GM18526 (cell line): Measurements from ENCODE around the gene COPS8.

Experiments used
- POLR2A ChIP-seq: IDR thresholded peaks from 3 replicates; pipeline ENCODE4 v1.6.1; 2011; ENCODE audit not compliant: insufficient read length; ENCODE audit errors: extremely low read depth

The COPS8 gene

DNA sequence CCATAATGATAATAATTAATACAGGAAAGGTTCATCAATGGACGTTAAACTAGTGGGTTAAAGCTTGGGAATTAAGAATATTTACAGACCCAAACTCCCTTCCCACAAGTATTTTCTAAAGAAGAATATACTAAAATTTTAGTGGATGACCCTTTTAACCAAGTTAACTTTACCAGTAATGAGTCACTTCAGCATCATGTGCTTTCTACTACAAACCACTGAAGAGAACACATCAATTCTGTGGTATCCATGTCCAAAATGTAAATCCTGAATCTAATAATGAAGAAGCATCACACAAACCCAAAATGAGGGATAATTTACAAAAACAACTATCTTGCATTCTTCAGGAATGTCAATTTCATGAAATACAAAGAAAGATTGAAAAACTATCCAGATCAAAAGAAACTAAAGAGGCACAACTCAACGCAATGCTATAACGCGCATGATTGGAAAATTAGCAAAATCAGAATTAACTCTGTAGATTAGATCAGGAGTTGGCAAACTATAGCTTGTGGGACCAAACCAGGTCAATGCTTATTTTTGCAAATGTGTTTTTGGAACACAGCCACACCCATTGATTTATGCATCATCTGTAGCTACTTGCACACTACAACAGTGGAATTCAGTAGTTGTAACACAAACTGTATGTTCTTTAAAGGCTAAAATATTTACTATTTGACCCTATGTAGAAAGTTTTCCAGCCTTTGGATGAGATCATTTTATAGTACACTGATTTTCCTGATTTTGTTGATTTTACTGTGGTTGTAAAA, 27.5 kb downstream of the COPS8 start:
- TF ChIP-seq POLR2A, result no peak

DNA sequence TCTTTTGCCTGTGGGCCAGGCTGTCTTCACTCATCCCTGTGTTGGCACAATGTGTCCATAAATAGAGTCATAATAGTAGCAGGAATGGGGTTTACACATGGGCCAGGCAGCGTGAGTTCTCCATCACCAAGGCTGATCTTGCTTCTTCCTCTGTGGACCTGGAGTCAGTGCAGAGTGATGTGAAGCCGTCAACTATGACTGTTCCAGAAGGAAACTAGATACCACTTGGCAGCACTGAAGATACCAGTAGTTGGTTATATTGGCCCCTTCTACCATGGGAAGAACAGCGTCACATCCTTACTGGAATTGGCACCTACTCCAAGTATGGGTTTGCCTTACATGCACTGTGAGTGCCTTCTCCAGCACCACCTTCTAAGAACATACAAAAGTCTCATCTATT, 30.2 kb downstream of the COPS8 start:
- no peak for TF ChIP-seq POLR2A

DNA sequence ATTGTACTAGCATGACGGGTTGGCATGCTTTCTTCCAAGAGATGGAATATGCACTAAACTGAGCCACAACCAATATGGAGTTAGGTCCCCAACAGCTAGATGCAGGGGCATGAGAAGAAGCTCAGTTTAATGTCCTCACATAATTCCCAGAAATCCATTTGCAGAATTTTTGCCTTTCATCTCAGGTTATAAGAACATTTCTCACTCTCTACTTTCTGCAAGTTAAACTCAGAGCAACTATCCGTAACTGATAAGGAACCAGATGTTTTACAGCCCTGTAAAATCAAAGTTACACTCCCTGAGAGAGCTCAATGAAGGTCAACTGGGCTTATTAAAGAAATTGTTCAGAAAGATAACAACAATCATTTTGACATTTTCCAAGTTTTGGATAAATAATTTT, 30.7 kb downstream of the COPS8 start:
- TF ChIP-seq POLR2A, result no peak

DNA sequence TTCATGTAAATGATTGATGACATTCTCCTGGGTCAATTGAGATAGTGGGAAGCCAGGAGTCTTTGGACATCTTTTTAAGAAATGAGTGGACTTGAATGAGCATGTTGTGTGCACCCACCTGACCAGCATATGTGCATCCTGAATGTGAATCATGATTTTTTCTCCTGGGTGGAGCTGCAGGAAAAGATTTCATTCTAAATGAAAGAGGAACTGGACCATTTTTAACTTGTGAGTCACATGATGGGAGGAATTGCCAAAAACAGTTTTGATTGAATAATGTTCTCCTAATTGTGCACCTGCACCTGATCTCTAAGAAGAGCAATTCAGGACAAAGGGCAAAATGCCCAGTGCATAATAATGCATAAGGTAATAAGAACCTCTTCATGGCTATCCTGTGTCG, 32.3 kb downstream of the COPS8 start:
- no peak for TF ChIP-seq POLR2A

DNA sequence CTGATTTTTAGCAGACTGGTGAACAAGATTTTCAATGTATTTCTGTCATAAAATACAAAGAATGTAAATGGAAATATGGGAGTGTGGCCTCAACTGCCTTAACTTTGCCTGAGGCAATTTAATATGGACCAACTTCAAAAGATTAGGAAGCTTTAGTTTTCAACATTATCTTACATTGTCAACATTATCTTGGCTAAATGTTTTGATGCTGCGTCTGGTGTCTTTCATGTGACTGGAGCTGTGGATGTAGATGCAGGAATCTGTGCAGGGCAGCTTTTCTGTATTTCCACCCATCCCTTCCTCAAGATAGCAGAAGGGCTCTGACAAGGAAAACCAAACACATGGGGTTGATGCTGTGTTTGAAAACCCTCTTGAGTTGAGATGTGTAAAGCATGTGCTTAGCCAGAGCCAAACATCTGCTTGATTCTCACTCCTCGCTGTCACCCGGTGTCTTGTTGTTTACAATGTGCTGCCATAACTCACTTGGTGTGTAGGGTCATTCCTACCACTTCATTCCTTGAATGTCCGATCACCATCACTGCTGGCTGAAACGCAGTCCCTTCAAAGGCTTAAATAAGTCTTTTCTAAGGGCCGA, 33.0 kb downstream of the COPS8 start:
- TF ChIP-seq POLR2A, result no peak

DNA sequence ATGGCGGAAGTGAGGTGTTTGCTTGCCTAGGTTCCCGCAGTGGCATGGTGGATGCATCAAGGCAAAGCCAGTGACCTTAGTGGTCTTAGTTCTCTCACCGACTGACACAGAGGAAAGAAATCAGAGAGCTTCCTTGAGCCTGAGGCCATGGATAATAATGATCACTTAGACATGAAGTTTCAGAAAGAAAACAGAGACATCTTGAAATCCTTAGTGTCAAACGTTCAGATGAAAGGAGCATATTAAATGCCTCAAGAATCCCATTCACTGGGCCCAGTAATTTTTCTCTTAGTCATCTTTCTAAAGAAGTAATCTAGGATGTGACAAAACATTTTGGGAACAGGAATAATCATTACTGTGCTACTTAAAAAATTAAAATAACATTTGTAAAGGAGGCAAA, 35.2 kb downstream of the COPS8 start:
- no peak for TF ChIP-seq POLR2A

DNA sequence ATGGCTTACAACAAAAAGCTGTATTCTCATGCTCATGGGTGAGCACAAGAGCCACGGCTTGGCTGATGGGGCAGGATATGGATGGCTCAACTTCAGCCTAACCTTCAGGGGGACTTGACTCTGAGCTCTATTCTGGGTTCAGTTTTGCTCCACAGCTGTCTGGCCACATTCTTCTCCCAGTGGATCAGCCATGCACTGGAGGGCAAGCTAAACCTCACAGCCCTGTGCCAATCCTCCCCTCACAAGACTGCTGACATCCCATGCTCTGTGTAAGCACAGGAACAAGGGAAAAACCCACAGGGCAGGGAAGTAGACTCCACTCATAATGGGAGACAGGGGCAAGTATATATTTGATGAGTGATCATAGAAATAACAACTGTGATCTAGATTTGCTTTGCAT, 35.6 kb downstream of the COPS8 start:
- TF ChIP-seq POLR2A, result no peak

DNA sequence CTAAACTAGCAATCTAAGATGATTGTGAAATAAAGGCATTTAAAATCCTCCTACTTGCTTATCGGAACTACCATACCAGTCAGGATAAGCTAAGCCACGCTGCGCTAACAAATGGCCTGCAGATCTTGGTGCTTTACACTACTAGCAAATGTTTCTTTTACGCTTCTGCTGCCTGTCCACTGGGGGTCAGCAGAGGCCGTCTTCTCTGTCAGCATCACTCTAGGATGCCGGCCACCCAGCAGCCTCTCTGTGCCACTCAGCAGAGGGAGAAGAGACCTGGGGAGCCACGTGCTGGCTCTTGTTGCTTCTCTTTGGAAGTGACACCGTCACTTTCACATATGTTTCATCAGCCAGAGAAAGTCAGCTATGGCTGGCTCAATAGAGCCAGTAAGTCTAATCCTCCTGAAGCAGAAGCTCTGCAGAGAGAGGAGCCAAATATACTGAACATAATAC, 36.6 kb downstream of the COPS8 start:
- no peak for TF ChIP-seq POLR2A

DNA sequence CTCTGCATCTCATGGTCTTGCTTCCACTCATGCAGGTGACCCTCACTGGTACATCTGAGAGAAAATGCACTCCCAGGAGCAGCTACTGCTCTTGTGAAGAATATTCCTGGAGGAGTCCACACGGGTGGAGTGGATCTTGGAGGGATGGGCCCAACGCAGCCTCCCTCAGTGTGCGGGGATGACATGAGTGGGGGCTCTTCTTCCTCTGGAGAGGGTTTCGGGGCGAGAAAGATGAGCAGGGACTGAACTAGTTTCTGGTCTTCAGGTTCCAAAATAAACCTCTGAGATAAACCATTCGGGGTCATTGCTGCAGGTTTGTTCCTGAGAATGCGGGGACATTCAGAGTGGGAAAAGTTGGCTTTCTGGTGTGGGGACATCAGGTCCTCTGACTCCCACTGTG, 39.1 kb downstream of the COPS8 start:
- TF ChIP-seq POLR2A, result no peak

DNA sequence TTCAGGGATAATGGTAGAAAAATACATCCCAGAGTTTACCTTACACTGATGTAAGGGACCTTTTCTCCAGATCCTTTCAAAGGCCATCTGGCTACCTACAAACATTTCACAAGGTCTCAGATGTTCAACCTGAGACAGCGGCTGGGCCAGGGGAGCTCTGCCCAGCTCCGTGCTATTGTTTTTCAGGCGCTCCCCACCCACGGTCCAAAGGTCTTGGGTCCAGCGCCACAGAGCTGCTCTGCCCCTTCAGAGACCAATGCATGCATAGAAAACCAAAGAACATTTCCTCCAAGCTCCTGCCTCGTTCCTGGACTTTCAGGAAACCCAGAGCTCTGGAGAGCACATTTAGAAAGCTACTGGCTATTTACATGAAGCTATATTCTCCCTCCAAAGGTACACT, 40.3 kb downstream of the COPS8 start:
- TF ChIP-seq POLR2A, result no peak

DNA sequence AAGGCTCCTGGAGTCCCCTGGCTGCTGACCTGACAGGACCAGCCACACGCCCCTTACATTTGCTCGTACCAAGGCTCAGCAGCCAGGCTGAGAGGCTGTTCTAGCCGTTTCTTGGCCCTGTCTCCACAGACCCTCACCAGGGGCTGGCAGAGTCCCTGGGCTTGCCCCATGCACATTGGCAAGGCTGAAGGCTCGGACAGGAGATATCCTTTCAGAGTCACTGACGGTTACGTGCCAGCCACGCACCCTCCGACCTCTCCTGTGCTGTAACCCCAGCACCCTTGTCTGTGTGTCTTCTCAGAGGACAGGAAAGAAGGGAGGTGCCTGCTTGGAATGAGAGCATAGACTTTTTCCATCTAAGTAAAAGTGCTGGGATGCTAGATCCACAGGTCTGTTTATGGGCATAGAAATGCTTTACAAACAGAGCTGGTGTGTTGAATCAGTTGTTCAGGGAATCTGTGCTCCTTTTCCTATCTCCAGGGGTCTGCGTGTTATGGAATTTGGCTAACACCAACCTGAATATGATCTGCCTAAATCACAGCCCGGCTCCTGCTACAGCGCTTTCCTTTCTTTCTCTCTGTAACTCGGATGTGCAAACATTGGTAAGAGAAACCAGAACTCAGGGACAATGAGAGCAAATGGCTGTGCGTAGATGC, 41.0 kb downstream of the COPS8 start:
- no peak for TF ChIP-seq POLR2A

DNA sequence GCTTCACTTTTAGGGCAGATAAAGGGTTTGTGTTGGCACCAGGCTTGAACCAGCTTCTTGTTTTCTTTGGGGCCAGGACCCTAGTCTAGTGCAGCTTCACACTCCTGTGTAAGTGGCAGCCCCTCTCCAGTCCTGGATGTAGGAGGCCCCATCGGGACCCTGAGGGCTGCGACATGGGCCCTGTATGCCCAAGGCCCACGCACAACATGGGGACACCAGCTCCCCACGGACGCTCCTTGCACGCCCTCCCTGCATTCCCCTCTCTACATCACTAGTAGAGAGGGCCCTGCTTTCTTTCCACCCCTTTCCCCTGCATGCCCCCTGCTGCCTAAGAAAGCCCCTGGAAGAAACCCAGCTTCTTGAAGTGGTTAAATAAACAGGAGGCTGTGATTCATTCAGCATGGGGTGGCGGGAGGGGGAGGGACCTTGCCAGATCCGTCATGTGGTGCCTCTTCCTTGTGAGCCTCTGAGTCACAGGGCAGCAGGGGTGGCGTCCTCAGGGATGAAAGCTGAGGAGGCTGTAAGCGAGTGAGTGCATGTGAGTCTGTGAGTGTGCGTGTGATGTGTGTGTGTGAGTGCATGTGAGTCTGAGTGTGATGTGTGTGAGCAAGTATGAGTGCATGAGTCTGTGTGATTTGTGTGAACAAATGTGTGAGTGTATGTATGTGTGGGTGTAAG, 42.5 kb downstream of the COPS8 start:
- TF ChIP-seq POLR2A, result no peak

DNA sequence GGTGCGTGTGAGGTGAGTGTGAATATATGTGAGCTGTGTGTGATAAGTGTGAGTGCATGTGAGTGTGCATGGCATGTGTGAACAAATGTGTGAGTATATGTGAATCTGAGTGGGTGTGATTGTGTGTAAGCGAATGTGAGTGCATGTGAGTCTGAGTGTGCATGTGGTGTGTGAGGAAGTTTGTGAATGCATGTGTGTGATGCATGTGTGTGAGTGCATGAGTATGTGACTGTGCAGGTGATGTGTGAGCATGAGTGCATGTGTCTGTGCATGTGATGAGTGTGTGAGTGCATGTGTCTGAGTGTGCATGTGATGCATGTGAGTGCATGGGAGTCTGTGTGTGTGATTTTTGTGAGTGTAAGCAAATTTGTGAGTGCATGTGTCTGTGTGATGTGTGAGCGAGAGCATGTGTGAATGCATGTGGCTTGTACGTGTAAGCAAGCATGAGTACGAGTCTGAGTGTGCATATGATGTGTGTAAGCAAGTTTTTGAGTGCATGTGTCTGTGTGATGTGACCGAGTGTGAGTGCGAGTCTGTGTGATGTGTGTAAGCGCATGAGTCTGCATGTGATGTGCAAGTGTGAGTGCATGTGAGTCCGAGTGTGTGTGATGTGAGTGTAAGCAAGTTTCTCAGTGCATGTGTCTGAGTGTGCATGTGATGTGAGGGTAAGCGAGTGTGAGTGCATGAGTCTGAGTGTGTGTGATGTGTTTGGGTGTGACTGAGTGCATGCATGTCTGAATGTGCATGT, 43.3 kb downstream of the COPS8 start:
- TF ChIP-seq POLR2A, result no peak

DNA sequence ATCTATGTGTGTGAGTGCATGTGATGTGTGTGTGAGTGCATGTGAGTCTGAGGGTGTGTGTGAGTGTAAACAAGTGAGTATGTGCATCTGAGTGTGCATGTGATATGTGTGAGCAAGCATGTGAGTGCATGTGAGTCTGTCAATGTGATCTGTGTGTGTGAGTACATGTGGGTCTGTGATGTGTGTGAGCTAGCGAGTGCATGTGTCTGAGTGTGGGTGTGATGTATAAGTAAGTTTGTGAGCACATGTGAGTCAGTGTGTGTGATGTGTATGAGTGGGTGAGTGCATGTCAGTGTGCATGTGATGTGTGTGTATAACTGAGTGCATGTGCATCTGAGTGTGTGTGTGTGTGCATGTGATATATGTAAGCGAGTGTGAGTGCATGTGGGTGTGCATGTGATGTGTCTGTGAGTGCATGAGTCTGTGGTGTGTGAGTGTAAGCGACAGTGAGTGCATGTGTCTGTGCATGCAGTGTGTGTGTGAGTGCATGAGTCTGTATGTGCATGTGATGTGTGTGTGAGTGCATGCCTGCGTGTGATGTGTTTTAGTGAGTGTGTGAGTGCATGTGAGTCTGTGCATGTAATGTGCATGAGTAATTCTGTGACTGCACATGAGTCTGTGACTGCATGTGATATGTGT, 44.1 kb downstream of the COPS8 start:
- TF ChIP-seq POLR2A, result no peak

DNA sequence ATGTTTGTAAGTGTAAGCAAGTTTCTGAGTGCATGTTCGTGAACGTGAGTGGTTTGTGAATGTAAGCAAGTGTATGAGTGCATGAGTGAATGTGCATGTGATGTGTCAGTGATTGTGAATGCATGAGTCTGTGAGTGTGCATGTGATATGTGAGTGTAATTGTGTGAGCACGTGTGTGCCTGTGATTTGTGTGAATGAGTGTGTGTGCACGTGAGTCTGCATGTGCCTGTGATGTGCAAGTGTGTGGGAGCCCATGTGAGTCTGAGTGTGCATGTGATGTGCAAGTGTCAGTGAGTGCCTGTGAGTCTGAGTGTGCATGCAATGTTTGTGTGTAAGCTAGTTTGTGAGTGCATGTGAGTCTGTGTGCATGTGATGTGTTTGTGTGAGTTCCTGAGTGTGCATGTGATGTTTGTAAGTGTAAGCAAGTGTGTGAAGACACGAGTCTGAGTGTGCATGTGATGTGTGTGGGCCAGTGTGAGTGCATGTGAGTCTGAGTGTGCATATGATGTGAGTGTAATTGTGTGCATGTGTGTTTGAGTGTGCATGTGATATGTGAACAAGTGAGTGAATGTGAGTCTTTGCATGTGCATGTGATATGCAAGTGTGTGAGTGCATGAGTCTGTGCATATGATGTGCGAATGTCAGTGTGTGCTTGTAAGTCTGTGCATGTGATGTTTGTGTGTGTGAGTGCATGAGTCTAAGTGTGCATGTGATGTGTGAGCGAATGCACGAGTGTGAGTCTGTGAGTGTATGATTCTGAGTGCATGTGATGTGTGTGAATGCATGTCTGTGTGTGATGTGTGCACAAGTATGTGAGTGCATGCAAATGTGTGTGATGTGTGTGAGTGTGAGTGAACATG, 45.1 kb downstream of the COPS8 start:
- TF ChIP-seq POLR2A, result no peak
